Caco-2 (cell line): ENCODE results near the gene ATP5IF1. TPM values are rescaled to one million over a fixed set of nuclear protein-coding genes. Genes with fewer than 3 reads are reported as not detected.
A peak's percentile ranks its signal among the peaks of the same experiment; 100 is the strongest.

Source experiments
- BruUV-seq: library from RNA; stranded (reverse); fragments of 400-500 nt; replicated peaks from 2 replicates; lab custom pipeline; 2021; lab: Mats Ljungman, UMichigan
- CTCF ChIA-PET: fragments of 300-600 bp; sonication (Branson Sonifier 250); formaldehyde crosslinking; loops from one replicate; lab custom pipeline; 2022; ENCODE audit warnings: antibody characterized with exemption; lab: Charles Lee
- POLR2A ChIA-PET: fragments of 300-600 bp; sonication (Branson Sonifier 250); formaldehyde crosslinking; loops from one replicate; lab custom pipeline; 2022; ENCODE audit warnings: antibody characterized with exemption; lab: Charles Lee
- DNase-seq, 2 experiments: peaks; one replicate each; pipeline versions ENCODE4 v3.0.0 to v3.0.0-alpha.2; 2020 to 2022
- H3K27me3 ChIP-seq: replicated peaks from 2 replicates; pipeline ENCODE4 v1.6.0; 2011; ENCODE audit warnings: low read length; ENCODE audit not compliant: control insufficient read depth, insufficient read depth
- H3K36me3 ChIP-seq: 2 replicates; pipeline ENCODE4 v1.5.1; 2011; ENCODE audit warnings: low read length; ENCODE audit not compliant: control insufficient read depth, insufficient read depth
- H3K4me1 ChIP-seq: fragments of 250-450 bp; sonication (Bioruptor Pico); 2 replicates; pipeline ENCODE4 v1.5.1; 2020; ENCODE audit warnings: mild to moderate bottlenecking
- H3K4me3 ChIP-seq: 2 replicates; pipeline ENCODE4 v1.5.1; 2011; ENCODE audit warnings: low read depth, mild to moderate bottlenecking, control low read depth, low read length
- H3K9me3 ChIP-seq: fragments of 250-450 bp; sonication (Bioruptor Pico); 2 replicates; pipeline ENCODE4 v1.5.1; 2020; ENCODE audit warnings: mild to moderate bottlenecking, moderate library complexity
- H3K27ac Mint-ChIP-seq: one replicate; pipeline ENCODE4 v1.8.0; 2022; ENCODE audit warnings: mixed read lengths; ENCODE audit not compliant: unreplicated experiment
- H3K27me3 Mint-ChIP-seq: one replicate; pipeline ENCODE4 v1.8.0; 2022; ENCODE audit warnings: mixed read lengths; ENCODE audit not compliant: insufficient read depth, unreplicated experiment
- H3K36me3 Mint-ChIP-seq: one replicate; pipeline ENCODE4 v1.8.0; 2022; ENCODE audit warnings: mild to moderate bottlenecking, mixed read lengths; ENCODE audit not compliant: insufficient read depth, unreplicated experiment
- H3K4me1 Mint-ChIP-seq: one replicate; pipeline ENCODE4 v1.8.0; 2022; ENCODE audit warnings: low read depth, mixed read lengths; ENCODE audit not compliant: unreplicated experiment
- H3K4me3 Mint-ChIP-seq: one replicate; pipeline ENCODE4 v1.8.0; 2022; ENCODE audit warnings: mild to moderate bottlenecking, moderate library complexity, mixed read lengths; ENCODE audit not compliant: unreplicated experiment
- H3K9me3 Mint-ChIP-seq: one replicate; pipeline ENCODE4 v1.8.0; 2022; ENCODE audit warnings: mixed read lengths; ENCODE audit not compliant: unreplicated experiment
- CTCF ChIP-seq, 2 experiments: fragments of 200-600 bp in 1 of 2; IDR thresholded peaks; 1 replicate in 1 of 2; 2 replicates in 1 of 2; pipeline versions ENCODE4 v1.5.1 to v1.8.0; 2011 to 2022; ENCODE audit warnings: antibody characterized with exemption in 1 of 2, control low read depth in 1 of 2, inconsistent platforms in 1 of 2, low read depth in 1 of 2, low read length in 1 of 2, mild to moderate bottlenecking in 1 of 2, moderate library complexity in 1 of 2; ENCODE audit not compliant: insufficient read depth in 1 of 2, severe bottlenecking in 1 of 2, unreplicated experiment in 1 of 2
- intact Hi-C: fragments of 100-400 bp; cut with micrococcal nuclease; formaldehyde crosslinking; loops from one replicate; pipeline ENCODE4 v1.10.0; 2022; ENCODE audit not compliant: unreplicated experiment
- total RNA-seq: library from RNA; stranded (reverse); gene quantifications from 2 replicates; pipeline ENCODE4 v1.2.3, GENCODE V29; 2022

Gene ATP5IF1
- total RNA-seq, 1 experiment from 2014 or later = 130 TPM

DNA sequence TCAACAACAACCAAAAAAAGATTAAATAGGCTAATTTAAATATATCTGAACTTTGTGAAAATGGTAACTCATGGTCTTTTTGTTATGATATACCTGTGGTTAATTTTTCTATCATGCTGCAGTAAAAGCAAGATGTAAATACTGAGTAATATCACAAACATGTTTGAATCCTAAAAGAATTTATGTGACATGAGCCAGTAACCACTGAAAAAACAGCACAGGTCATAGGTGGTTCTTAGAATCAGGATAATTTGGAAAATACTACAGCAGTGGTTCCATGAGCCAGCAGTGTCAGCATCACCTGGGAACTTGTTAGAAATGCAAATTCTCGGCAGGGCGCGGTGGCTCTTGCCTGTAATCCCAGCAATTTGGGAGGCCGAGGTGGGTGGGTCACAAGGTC is 4.1 kb downstream of the ATP5IF1 start:
- no peak overlapping the region for H3K4me3 ChIP-seq
- Mint-ChIP-seq H3K27me3 (no peaks in the 10 kb centered on the region), H3K27ac (no peak overlapping the region), H3K4me3 (no peak overlapping the region), H3K4me1 (peaks cover 8% of the 10 kb centered on the region), H3K36me3 (no peaks in the 10 kb centered on the region), H3K9me3 (no peaks in the 10 kb centered on the region)
- intact Hi-C loops = no loop called here
- H3K27me3 ChIP-seq = no peaks in the 10 kb centered on the region
- no peak for TF ChIP-seq CTCF (IDR thresholded peaks at IDR 0.05; ENCODE audit: insufficient read depth in 1 of 2, low read depth in 1 of 2, low read length in 1 of 2, severe bottlenecking in 1 of 2, unreplicated experiment in 1 of 2)
- CTCF ChIA-PET = no interaction called here
- H3K4me1 ChIP-seq = peaks cover 5% of the 10 kb centered on the region; the same call in 1 of the 2 replicates
- H3K36me3 ChIP-seq = no peaks in the 10 kb centered on the region
- no TSS peak for BruUV-seq
- no peak for DNase-seq
- POLR2A ChIA-PET = no interaction called here
- no peaks in the 10 kb centered on the region for H3K9me3 ChIP-seq

DNA sequence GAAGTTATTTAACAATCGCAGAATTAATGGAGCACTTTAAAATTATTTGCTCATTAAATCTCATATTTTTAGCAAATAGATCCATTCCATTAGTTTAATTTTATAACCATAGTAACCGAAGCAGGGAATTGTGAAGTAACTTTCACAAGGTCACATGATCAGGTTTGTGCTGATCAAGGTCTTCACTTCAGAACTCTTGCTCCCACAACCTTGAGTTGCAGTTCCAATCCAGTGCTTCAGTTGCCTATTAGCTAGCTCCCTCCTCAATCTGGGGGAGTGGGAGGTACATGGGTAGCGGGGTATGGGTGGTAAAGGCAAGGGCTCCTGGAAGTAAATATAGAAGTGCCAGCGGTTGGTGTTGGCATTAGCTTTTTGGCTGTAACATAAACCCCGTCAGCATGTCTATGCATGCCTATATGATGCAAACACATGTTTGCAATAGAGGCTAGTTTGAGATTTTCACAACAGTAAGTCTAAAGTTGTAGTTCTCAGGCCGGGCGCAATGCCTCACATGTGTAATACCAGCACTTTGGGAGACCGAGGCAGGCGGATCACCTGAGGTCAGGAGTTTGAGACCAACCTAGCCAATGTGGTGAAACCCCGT is 5.8 kb downstream of the ATP5IF1 start:
- no peaks in the 10 kb centered on the region for H3K9me3 ChIP-seq
- H3K27ac Mint-ChIP-seq = no peak overlapping the region
- CTCF ChIA-PET = no interaction called here

DNA sequence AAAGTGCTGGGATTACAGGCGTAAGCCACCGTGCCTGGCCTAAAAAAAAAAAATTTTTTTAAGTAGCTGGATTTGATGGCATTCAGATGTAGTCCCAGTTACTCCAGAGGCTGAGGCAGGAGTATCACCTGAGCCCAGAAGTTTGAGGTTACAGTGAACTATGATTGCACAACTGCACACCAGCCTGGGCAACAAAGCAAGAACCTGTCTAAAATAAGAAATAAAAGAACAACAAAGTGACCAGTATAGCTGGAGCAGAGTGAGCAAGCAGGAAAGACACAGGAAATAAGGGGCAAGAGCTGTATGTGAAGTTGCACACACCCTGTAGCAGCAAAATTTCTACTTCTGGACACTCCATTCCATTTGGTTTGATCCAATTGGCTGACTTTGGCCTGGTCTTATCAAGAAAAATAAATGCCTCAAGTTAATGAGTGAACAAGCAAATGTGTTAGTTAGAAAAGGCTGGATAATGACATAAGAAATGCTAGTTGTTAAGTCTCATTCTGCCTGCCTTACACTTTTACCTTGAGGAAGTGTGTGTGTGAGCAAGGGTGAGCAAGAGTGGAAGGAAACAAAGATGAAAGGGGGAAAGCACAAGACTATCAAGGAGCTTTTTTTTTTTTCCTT is 7.9 kb downstream of the ATP5IF1 start:
- Mint-ChIP-seq H3K4me1 (peaks cover 30% of the 10 kb centered on the region), H3K27ac (peak overlapping the region; percentile 42), H3K36me3 (no peaks in the 10 kb centered on the region), H3K9me3 (no peaks in the 10 kb centered on the region), H3K4me3 (no peak overlapping the region), H3K27me3 (no peaks in the 10 kb centered on the region)
- no peak for TF ChIP-seq CTCF (IDR thresholded peaks at IDR 0.05; ENCODE audit: insufficient read depth in 1 of 2, low read depth in 1 of 2, low read length in 1 of 2, severe bottlenecking in 1 of 2, unreplicated experiment in 1 of 2)
- Histone ChIP-seq H3K9me3 (no peaks in the 10 kb centered on the region), H3K36me3 (no peaks in the 10 kb centered on the region), H3K4me3 (no peak overlapping the region), H3K27me3 (no peaks in the 10 kb centered on the region), H3K4me1 (peaks cover 7% of the 10 kb centered on the region)
- POLR2A ChIA-PET = interaction anchor here (1.3 kb wide), 1 partner anchor 8 kb away, joined by 3 read pairs; the partner anchor contains the start of gene ATP5IF1
- CTCF ChIA-PET = no interaction called here
- no TSS peak for BruUV-seq
- DNase-seq = no peak
- intact Hi-C loops = no loop called here

More for the DNA sequence above, 5.8 kb downstream of the ATP5IF1 start:
- no peaks in the 10 kb centered on the region for H3K27me3 ChIP-seq
- Mint-ChIP-seq H3K9me3 (no peaks in the 10 kb centered on the region), H3K36me3 (no peaks in the 10 kb centered on the region), H3K4me1 (peaks cover 17% of the 10 kb centered on the region), H3K4me3 (no peak overlapping the region), H3K27me3 (no peaks in the 10 kb centered on the region)
- no TSS peak for BruUV-seq
- intact Hi-C loops = no loop called here
- H3K36me3 ChIP-seq = no peaks in the 10 kb centered on the region
- POLR2A ChIA-PET = no interaction called here
- TF ChIP-seq CTCF (IDR thresholded peaks at IDR 0.05; ENCODE audit: insufficient read depth in 1 of 2, low read depth in 1 of 2, low read length in 1 of 2, severe bottlenecking in 1 of 2, unreplicated experiment in 1 of 2) = no peak
- no peak for DNase-seq
- peaks cover 5% of the 10 kb centered on the region; the same call in 1 of the 2 replicates for H3K4me1 ChIP-seq
- H3K4me3 ChIP-seq = no peak overlapping the region
